ENCODE measurements around the gene CBR3. TPM values are rescaled to one million over a fixed set of nuclear protein-coding genes. Genes with fewer than 3 reads are reported as not detected.
A peak's percentile ranks its signal among the peaks of the same experiment; 100 is the strongest.

Gene CBR3
- total RNA-seq, 4 donors from 2014 or later, result 21.3 to 45.9 (median 37.9) TPM

GRCh38 chr21:36125512-36126207 lies 9.2 kb upstream of the CBR3 start:
- no peak overlapping the region for H3K4me3 ChIP-seq (ENCODE audit: low read depth, poor library complexity, severe bottlenecking)
- peak in 1 of 2 donors; percentile 90 for DNase-seq (ENCODE audit: low spot score in 2 of 2)
- 15 to 25% methylated on average over 9 of the region's 9 CpGs for WGBS, 2 donors
- intact Hi-C loops (cut with DNase I; ENCODE audit: low total_unique reads), result no loop called here
- TF ChIP-seq CTCF (IDR thresholded peaks at IDR 0.05) (peak in 1 of 3 donors; percentile 32), POLR2A (IDR thresholded peaks at IDR 0.05) (no peak)

- TF ChIP-seq CTCF (IDR thresholded peaks at IDR 0.05) (no peak), POLR2A (IDR thresholded peaks at IDR 0.05) (no peak)
- DNase-seq (ENCODE audit: low spot score in 2 of 2), result peak in 1 of 2 donors; percentile 76
- intact Hi-C loops (cut with DNase I; ENCODE audit: low total_unique reads), result no loop called here
- no peak overlapping the region for H3K4me3 ChIP-seq (ENCODE audit: low read depth, poor library complexity, severe bottlenecking)
Measured at GRCh38 chr21:36126208-36126565, 8.7 kb upstream of the CBR3 start.

- intact Hi-C loops (cut with DNase I; ENCODE audit: low total_unique reads), result no loop called here
- TF ChIP-seq POLR2A (IDR thresholded peaks at IDR 0.05), result no peak
- TF ChIP-seq CTCF (IDR thresholded peaks at IDR 0.05), result no peak
- H3K4me3 ChIP-seq (ENCODE audit: low read depth, poor library complexity, severe bottlenecking), result no peak overlapping the region
- DNase-seq (ENCODE audit: low spot score in 2 of 2), result no peak
- WGBS, 2 donors, result 54% methylated on average over 5 of the region's 5 CpGs
Measured at GRCh38 chr21:36126621-36127110, 8.2 kb upstream of the CBR3 start.

- intact Hi-C loops (cut with DNase I; ENCODE audit: low total_unique reads), result no loop called here
- 58 to 68% methylated on average over 10 of the region's 10 CpGs for WGBS, 2 donors
- peak in 1 of 2 donors; percentile 78 for DNase-seq (ENCODE audit: low spot score in 2 of 2)
- no peak overlapping the region for H3K4me3 ChIP-seq (ENCODE audit: low read depth, poor library complexity, severe bottlenecking)
- TF ChIP-seq CTCF (IDR thresholded peaks at IDR 0.05), result no peak
- TF ChIP-seq POLR2A (IDR thresholded peaks at IDR 0.05), result no peak
Measured at GRCh38 chr21:36127250-36127904, 7.5 kb upstream of the CBR3 start.

GRCh38 chr21:36127977-36128376 lies 6.9 kb upstream of the CBR3 start:
- no peak for TF ChIP-seq CTCF (IDR thresholded peaks at IDR 0.05)
- no peak for TF ChIP-seq POLR2A (IDR thresholded peaks at IDR 0.05)
- DNase-seq (ENCODE audit: low spot score in 2 of 2), result peak in 1 of 2 donors; percentile 82
- no peak overlapping the region for H3K4me3 ChIP-seq (ENCODE audit: low read depth, poor library complexity, severe bottlenecking)
- intact Hi-C loops (cut with DNase I; ENCODE audit: low total_unique reads), result no loop called here
- WGBS, 2 donors, result 58 to 66% methylated on average over 5 of the region's 5 CpGs
